Fibroblast of lung (primary cell): ENCODE data around the gene RAP1GAP2. TPM values are rescaled to one million over a fixed set of nuclear protein-coding genes. Genes with fewer than 3 reads are reported as not detected.
"Not testable (repeated sequence)": the region's sequence is repeated elsewhere in the genome, so short reads cannot be mapped to it uniquely, and the experiment has no call there.

Experiments
- DNase-seq, 2 donors: peaks; one replicate each; pipeline versions ENCODE4 v3.0.0 to v3.0.0-alpha.2; 2010; ENCODE audit warnings: low read depth in 2 of 2
- H2AFZ ChIP-seq: 2 replicates; pipeline ENCODE4 v1.5.1; 2012; ENCODE audit warnings: low read length, control low read depth, inconsistent platforms
- H3K27ac ChIP-seq: 2 replicates; pipeline ENCODE4 v1.5.1; 2011; ENCODE audit warnings: low read length, control low read depth; ENCODE audit not compliant: insufficient read depth
- H3K27me3 ChIP-seq: 2 replicates; pipeline ENCODE4 v1.5.1; 2011; ENCODE audit warnings: mild to moderate bottlenecking, low read length; ENCODE audit not compliant: control insufficient read depth, insufficient read depth
- H3K36me3 ChIP-seq: 2 replicates; pipeline ENCODE4 v1.5.1; 2011; ENCODE audit warnings: low read length; ENCODE audit not compliant: control insufficient read depth, insufficient read depth
- H3K4me1 ChIP-seq: 2 replicates; pipeline ENCODE4 v1.5.1; 2011; ENCODE audit warnings: low read length; ENCODE audit not compliant: control insufficient read depth, insufficient read depth; ENCODE audit errors: extremely low read depth
- H3K4me2 ChIP-seq: 2 replicates; pipeline ENCODE4 v1.5.1; 2011; ENCODE audit warnings: low read length, control low read depth; ENCODE audit not compliant: insufficient read depth; ENCODE audit errors: extremely low read depth
- H3K4me3 ChIP-seq, 4 experiments: fragments of 200-600 bp in 1 of 4; sonication (generic) in 1 of 4; replicated peaks in 1 of 4; 2 replicates each; pipeline ENCODE4 v1.5.1; 2011 to 2016; ENCODE audit warnings: low read length in 4 of 4, low read depth in 3 of 4, mild to moderate bottlenecking in 3 of 4, control low read depth in 2 of 4, inconsistent platforms in 1 of 4, mixed read lengths in 1 of 4; ENCODE audit not compliant: insufficient read depth in 1 of 4; ENCODE audit errors: control extremely low read depth in 1 of 4
- H3K79me2 ChIP-seq: 2 replicates; pipeline ENCODE4 v1.5.1; 2012; ENCODE audit warnings: mild to moderate bottlenecking, low read length, inconsistent platforms; ENCODE audit not compliant: control insufficient read depth, insufficient read depth
- H3K9ac ChIP-seq: 2 replicates; pipeline ENCODE4 v1.5.1; 2011; ENCODE audit warnings: mild to moderate bottlenecking, low read length, control low read depth; ENCODE audit not compliant: insufficient read depth
- H3K9me3 ChIP-seq: 2 replicates; pipeline ENCODE4 v1.5.1; 2012; ENCODE audit warnings: low read depth, low read length; ENCODE audit not compliant: control insufficient read depth, insufficient read depth
- H4K20me1 ChIP-seq: 2 replicates; pipeline ENCODE4 v1.5.1; 2011; ENCODE audit warnings: low read length; ENCODE audit not compliant: control insufficient read depth, insufficient read depth; ENCODE audit errors: extremely low read depth
- EZH2 ChIP-seq: IDR thresholded peaks from 2 replicates; pipeline ENCODE4 v1.5.1; 2012; ENCODE audit warnings: low read length, control low read depth, mild to moderate bottlenecking; ENCODE audit errors: missing control alignments
- polyA plus RNA-seq, 2 donors: library from polyadenylated mRNA; depleted of rRNA in 1 of 2; stranded (reverse) in 1 of 2; unstranded in 1 of 2; fragments of >200 nt; gene quantifications; 2 replicates each; pipeline ENCODE4 v1.2.1, GENCODE V29; 2011 to 2012; ENCODE audit warnings: missing spikeins in 1 of 2
- total RNA-seq: library from RNA; depleted of rRNA; stranded (reverse); fragments of >200 nt; gene quantifications from 2 replicates; pipeline ENCODE4 v1.2.1, GENCODE V29; 2014
- TF ChIP-seq, protein P1 (sequence below), 2 donors: IDR thresholded peaks in 1 of 2; conservative IDR thresholded peaks in 1 of 2; 1 replicate in 1 of 2; 2 replicates in 1 of 2; pipeline ENCODE4 v1.5.1; 2011 to 2012; ENCODE audit warnings: low read length in 2 of 2, control low read depth in 1 of 2, inconsistent platforms in 1 of 2, low read depth in 1 of 2, mild to moderate bottlenecking in 1 of 2

Gene RAP1GAP2
- total and polyA plus RNA-seq, 2 donors (not counting 1 experiment from before 2014, with no cell fraction given): 0.33 to 0.99 TPM

DNA sequence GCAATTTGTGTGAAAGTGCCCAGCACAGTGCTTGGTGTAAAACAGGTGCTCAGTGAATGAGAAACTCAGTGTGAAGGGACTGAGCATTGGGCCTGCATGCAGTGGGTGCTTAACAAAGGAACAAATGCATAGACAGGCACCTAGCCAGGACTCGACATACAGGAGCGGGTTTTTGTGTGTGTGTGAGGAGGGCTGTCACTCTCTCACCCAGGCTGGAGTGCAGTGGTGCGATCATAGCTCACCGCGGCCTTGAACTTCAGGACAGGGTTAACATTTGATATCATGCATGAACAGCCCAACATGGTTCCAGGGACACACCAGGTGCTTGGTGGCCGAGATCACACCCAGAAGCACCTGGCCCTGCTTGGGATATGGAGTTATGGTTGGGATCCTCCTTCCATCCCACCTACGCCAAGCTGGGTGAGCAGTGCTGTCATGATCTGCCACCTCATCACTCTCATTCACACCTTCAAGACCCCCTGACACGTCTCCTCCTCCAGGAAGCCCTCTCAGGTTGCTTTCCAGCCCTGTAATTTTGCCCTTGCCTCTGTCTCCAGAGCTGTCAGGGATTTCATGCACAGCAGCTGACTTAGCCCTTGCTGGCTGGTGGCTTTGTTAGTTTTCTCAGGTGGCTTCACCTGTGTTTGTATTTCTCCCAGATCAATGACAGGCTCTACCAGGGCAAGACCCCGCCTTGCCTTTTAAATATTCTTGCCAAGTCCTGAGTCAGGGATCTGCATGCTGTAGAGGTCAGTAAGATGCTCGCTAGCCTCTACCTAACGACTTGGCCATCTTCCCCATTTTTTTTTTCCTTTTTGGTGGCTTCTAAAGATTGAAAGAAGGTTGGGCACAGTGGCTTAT, 200.8 kb downstream of the RAP1GAP2 start:
- H3K4me2 ChIP-seq: no peak overlapping the region
- peak overlapping the region; percentile 13 for H3K27ac ChIP-seq
- TF ChIP-seq, protein P1, sequence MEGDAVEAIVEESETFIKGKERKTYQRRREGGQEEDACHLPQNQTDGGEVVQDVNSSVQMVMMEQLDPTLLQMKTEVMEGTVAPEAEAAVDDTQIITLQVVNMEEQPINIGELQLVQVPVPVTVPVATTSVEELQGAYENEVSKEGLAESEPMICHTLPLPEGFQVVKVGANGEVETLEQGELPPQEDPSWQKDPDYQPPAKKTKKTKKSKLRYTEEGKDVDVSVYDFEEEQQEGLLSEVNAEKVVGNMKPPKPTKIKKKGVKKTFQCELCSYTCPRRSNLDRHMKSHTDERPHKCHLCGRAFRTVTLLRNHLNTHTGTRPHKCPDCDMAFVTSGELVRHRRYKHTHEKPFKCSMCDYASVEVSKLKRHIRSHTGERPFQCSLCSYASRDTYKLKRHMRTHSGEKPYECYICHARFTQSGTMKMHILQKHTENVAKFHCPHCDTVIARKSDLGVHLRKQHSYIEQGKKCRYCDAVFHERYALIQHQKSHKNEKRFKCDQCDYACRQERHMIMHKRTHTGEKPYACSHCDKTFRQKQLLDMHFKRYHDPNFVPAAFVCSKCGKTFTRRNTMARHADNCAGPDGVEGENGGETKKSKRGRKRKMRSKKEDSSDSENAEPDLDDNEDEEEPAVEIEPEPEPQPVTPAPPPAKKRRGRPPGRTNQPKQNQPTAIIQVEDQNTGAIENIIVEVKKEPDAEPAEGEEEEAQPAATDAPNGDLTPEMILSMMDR (conservative IDR thresholded peaks at IDR 0.05 in 1 of 2, IDR thresholded peaks at IDR 0.05 in 1 of 2; ENCODE audit: low read depth in 1 of 2, low read length in 2 of 2): no peak
- TF ChIP-seq EZH2: no peak
- no peak overlapping the region for H2AFZ ChIP-seq
- no peaks in the 10 kb centered on the region for H3K9me3 ChIP-seq
- DNase-seq: no peak
- H4K20me1 ChIP-seq: no peaks in the 10 kb centered on the region
- H3K9ac ChIP-seq: no peak overlapping the region
- H3K79me2 ChIP-seq: no peaks in the 10 kb centered on the region
- H3K27me3 ChIP-seq: no peaks in the 10 kb centered on the region
- H3K36me3 ChIP-seq: no peaks in the 10 kb centered on the region
- no peak overlapping the region for H3K4me3 ChIP-seq
- H3K4me1 ChIP-seq: peaks cover 3% of the 10 kb centered on the region

DNA sequence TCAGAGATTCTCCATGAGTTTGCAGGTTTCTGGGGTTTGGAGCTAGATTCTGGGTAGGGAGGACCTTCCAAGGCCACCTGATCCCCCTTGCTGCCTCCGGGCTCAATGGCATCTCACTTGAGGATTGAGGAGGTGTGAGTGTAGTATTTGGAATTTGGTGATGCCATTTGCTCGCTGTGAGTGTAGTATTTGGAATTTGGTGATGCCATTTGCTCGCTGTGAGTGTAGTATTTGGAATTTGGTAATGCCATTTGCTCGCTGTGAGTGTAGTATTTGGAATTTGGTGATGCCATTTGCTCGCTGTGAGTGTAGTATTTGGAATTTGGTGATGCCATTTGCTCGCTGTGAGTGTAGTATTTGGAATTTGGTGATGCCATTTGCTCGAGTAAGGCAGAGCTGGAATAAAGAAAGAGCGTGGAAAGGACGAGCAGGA, 202.2 kb downstream of the RAP1GAP2 start:
- H2AFZ ChIP-seq, H3K27me3 ChIP-seq, H3K36me3 ChIP-seq, H3K4me1 ChIP-seq, H3K4me2 ChIP-seq, H4K20me1 ChIP-seq, H3K9me3 ChIP-seq, H3K9ac ChIP-seq, H3K79me2 ChIP-seq, H3K4me3 ChIP-seq: not testable (repeated sequence)
- peak; percentile 75 to 77 for DNase-seq
- peak overlapping the region; percentile 47 for H3K27ac ChIP-seq

DNA sequence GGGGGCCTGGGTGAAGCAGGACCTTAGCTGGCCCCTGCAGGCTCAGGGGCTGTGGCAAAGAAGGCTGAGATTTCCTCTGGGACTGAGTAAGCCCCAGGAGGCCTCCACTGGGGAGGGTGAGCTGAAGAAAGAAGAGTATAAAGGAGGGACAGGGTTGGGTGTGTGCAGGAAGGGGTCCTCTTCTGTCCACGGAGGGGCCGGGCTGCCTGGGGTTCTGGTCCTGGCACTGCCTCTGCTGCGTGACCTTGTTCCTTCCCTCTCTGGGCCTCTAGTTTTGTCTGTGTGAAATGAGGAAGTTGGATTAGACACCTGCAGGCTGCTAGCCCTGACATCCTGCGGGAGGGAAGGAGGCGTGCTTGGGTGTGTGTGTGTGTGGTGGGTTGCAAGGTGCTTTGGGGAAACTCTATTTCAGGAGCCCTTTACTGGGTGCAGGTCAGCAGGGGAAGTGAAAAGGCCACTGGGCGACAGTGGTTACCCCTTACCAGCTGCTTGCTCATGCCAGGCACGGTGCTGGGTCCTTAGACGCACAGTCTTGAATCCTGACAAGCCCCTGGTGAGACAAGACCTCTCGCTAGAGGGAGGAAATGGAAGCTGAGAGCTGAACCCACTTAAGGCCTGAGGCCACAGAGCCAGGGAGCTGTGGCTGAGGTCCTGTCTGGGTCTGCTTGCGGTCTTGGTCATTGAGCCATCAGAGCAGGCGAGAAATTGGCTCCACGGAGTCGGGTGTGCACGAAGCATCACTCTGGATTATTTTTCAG, 206.5 kb downstream of the RAP1GAP2 start:
- Histone ChIP-seq H3K27ac (no peak overlapping the region), H2AFZ (no peak overlapping the region), H3K4me1 (peaks cover 7% of the 10 kb centered on the region), H3K27me3 (no peaks in the 10 kb centered on the region), H4K20me1 (no peaks in the 10 kb centered on the region), H3K79me2 (no peaks in the 10 kb centered on the region), H3K9ac (no peak overlapping the region), H3K36me3 (no peaks in the 10 kb centered on the region), H3K9me3 (no peaks in the 10 kb centered on the region), H3K4me3 (no peak overlapping the region), H3K4me2 (no peak overlapping the region)
- no peak for DNase-seq
- no peak for TF ChIP-seq EZH2
- TF ChIP-seq, protein P1 (conservative IDR thresholded peaks at IDR 0.05 in 1 of 2, IDR thresholded peaks at IDR 0.05 in 1 of 2; ENCODE audit: low read depth in 1 of 2, low read length in 2 of 2): no peak
